Effector memory CD8-positive, alpha-beta T cell (primary cell): Measurements from ENCODE around the gene PDXK.

Experiments used
- ATAC-seq: fragments of 150-1000 bp; cut with Tn5 transposase; replicated peaks from 2 replicates; pipeline ENCODE4 v1.10.0; 2021; ENCODE audit warnings: mild to moderate bottlenecking, moderate library complexity
- DNase-seq, 3 experiments: peaks; one replicate each; pipeline ENCODE4 v3.0.0; 2021
- H3K27ac Mint-ChIP-seq, 2 donors: one replicate each; pipeline ENCODE4 v1.8.0; 2022; ENCODE audit warnings: mild to moderate bottlenecking in 2 of 2, mixed read lengths in 2 of 2, moderate library complexity in 2 of 2
- H3K27me3 Mint-ChIP-seq, 2 donors: one replicate each; pipeline ENCODE4 v1.8.0; 2022; ENCODE audit warnings: mixed read lengths in 2 of 2
- H3K36me3 Mint-ChIP-seq: one replicate; pipeline ENCODE4 v1.8.0; 2022; ENCODE audit warnings: mild to moderate bottlenecking, moderate library complexity, mixed read lengths; ENCODE audit not compliant: insufficient read depth
- H3K4me1 Mint-ChIP-seq, 2 donors: one replicate each; pipeline ENCODE4 v1.8.0; 2022; ENCODE audit warnings: low read depth in 2 of 2, mixed read lengths in 2 of 2
- H3K4me3 Mint-ChIP-seq, 2 donors: one replicate each; pipeline ENCODE4 v1.8.0; 2022; ENCODE audit warnings: mild to moderate bottlenecking in 2 of 2, mixed read lengths in 2 of 2, moderate library complexity in 2 of 2
- H3K9me3 Mint-ChIP-seq, 2 donors: one replicate each; pipeline ENCODE4 v1.8.0; 2022; ENCODE audit warnings: mixed read lengths in 2 of 2

Gene PDXK

DNA sequence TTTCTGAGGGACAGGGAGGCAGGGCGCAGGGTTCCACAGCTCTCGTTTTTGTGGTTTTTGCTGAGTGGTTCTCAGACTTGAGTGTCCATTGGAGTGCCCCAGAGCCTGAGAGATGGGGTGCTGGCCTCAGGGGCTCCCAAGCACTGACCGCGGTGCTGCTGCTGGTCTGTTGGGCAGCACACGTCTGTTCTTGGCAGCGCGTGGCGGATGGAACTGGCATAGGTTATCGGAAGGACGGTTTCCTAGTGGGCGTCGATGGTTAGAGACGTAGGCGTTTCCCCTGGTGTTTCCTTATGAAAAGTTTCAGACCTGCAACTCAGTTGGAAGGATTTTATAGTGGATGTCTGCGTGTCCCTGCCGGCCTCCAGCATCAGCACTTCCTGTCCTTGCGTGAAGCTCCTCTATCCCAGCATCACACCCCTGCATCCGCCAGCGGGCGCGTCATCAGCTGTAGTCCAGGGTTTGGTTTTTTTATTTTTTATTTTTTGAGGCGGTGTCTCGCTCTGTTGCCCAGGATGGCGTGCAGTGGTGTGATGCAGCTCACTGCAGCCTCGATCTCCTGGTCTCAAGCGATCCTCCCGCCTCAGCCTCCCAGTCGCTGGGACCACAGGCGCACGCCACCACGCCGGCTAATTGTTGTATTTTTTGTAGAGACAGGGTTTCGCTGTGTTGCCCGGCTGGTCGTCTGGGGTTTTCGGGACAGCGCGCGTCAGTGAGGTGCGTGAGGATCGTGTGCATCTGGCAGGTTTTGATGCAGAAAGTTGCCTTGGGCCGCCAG is 82.3 kb downstream of the PDXK start:
- Mint-ChIP-seq H3K4me3 (no peak overlapping the region), H3K27me3 (no peaks in the 10 kb centered on the region), H3K27ac (no peak overlapping the region), H3K9me3 (no peaks in the 10 kb centered on the region), H3K36me3 (peaks cover 49% of the 10 kb centered on the region), H3K4me1 (peaks cover 0 to 3% of the 10 kb centered on the region in 2 donors)
- ATAC-seq, result no peak
- DNase-seq, result no peak

DNA sequence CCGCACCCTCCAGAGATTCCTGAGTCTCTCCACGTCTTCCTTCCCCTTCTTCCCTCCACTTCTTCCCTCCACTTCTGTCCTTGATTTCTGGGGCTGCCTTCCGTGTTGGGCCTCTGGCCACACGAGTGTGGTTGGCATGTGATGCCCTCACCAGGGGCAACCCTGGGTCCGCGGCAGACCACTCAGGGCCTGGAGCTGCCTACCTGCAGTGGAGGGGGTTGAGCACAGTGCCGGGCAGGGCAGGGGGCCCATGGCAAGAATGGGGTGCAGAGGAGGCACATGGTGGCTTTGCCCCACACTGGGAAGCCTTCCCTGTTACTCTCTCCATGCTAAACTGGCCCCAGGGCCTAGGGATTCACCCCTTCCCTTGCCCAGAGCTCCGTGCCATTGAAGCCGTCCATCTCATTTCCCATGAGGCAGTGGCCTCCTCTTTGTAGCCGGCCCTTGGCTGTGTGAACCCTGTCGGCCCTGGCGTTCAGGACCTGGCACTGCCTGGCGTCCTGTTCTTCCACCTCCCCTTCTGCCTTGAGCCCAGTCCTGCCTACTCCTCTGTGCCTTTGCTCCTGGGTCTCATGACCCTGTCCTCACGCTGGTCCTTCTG is 83.9 kb downstream of the PDXK start:
- Mint-ChIP-seq H3K36me3 (peaks cover 36% of the 10 kb centered on the region), H3K4me1 (peaks cover 0 to 3% of the 10 kb centered on the region in 2 donors), H3K27ac (peak overlapping the region in 1 of 2 donors; percentile 73), H3K27me3 (no peaks in the 10 kb centered on the region), H3K9me3 (no peaks in the 10 kb centered on the region), H3K4me3 (no peak overlapping the region)
- no peak for ATAC-seq
- no peak for DNase-seq

DNA sequence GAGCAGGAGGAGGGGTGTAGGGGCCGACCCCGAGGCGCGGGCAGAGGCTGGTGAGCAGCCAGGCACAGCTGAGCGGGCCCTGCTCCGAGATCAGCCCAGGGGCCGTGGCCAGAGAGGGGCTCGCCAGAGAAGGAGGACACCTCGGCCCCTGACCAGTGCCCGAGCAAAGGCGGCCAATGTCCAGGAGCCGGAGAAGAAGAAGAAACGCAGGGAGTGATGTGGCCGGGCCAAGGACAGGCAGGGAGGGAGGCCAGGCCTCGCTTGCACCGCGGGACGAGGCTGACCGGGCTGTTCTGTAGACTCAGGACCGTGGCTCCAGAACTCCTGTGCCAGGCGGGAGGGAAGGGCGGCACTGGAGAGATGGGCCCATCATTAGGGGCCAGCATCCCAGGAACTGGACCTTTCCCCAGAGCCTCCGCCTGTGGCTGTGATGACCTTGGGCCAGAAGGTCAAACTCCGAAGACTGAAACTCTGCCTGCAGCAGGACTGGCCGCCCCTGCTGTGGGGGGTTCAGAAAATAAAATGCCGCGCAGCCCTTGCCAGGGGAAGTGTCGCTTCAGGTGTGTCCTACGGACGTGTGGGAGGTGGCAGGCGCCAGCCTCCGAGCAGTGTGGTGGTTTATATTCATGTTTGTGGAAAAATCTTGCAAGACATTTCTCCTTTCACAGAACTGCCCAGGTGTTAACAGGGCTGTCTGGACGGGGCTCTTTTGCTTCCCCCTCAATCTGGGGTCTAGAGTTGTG is 84.8 kb downstream of the PDXK start:
- Mint-ChIP-seq H3K36me3 (peaks cover 31% of the 10 kb centered on the region), H3K27me3 (no peaks in the 10 kb centered on the region), H3K9me3 (no peaks in the 10 kb centered on the region), H3K4me3 (no peak overlapping the region), H3K4me1 (no peaks in the 10 kb centered on the region), H3K27ac (peak overlapping the region in 1 of 2 donors; percentile 73)
- no peak for ATAC-seq
- DNase-seq, result no peak

DNA sequence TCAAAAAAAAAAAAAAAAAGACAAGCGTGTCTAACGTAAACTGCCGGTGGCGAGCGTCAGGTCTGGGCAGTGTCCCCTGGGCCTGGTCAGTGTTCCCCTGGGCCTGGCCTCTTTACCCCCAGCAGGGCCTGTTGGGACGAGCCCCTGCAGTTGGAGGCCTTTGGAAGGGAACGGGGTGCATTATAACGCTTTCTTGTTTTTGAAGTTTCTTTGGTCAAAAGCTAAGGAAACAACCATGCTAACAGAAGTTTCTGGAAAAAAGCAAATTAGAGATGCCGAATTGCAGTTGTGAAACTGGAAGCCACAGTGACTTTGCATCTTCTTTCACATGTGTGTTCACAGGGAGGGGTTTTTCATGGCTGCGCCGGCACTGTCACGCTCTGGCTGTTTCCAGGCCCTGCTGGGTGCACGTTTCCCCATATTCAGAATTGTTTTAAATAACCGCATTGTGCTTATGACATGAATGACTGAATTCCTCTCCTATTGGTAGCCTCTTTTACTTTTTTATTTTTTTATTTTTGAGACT is 86.4 kb downstream of the PDXK start:
- no peak for DNase-seq
- Mint-ChIP-seq H3K4me3 (no peak overlapping the region), H3K4me1 (no peaks in the 10 kb centered on the region), H3K36me3 (peaks cover 25% of the 10 kb centered on the region), H3K27ac (no peak overlapping the region), H3K27me3 (no peaks in the 10 kb centered on the region), H3K9me3 (no peaks in the 10 kb centered on the region)
- peak; percentile 62 for ATAC-seq

DNA sequence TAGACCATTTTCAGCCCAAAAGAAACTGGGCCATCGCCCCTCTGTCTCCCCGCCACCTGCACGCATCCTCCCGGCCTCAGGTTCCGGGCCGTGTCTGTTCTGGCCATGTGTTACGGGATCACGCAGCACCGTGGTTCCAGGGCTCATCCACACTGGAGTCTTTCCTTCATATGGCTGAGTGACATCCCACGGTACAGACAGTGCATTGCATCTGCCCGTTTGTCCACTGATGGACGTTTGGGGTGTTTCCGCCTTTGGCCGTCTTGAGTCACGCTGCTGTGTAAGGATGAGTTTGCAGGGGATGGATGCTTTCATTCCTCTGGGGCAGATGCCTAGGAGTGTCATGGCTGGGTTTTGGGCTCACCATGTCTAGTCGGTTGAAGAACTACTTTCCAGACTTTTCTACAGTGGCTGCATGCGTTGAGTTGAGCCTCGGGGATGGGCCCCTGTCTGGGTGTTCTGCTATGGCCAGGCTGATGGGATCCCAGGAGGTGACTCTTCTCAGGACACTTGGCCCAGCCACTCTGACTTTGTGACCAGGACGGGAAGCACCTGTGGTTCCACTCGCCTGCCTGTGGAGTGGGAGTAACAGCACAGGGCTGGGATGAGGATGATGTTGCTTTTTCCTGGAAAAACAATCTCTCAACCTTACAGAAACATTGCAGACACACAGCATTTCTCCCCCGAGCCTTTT is 87.2 kb downstream of the PDXK start:
- Mint-ChIP-seq H3K36me3 (peaks cover 22% of the 10 kb centered on the region), H3K4me3 (no peak overlapping the region), H3K9me3 (no peaks in the 10 kb centered on the region), H3K4me1 (peaks cover 5 to 7% of the 10 kb centered on the region in 2 donors), H3K27me3 (no peaks in the 10 kb centered on the region), H3K27ac (no peak overlapping the region)
- no peak for ATAC-seq
- no peak for DNase-seq

DNA sequence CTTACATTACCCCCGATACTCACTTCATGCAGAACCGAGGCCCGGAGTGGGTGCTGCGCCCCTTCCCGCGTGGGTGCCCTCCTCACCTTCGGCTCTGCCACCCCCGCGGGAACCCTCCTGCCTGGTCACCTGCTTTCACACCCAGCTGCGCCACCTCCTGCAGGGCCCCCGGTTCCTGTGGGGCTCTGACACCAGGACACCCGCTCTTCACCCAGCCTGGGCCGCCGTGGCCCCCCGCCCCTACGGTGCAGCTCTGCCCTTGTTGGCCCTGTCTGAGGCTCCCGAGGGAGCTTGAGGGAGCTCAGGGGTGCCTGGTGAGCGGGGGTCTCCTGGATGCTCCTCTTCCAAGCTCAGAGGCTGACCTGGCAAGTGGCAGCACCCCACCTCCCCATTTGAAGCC is 89.4 kb downstream of the PDXK start:
- no peak for ATAC-seq
- Mint-ChIP-seq H3K4me3 (no peak overlapping the region), H3K9me3 (no peaks in the 10 kb centered on the region)

DNA sequence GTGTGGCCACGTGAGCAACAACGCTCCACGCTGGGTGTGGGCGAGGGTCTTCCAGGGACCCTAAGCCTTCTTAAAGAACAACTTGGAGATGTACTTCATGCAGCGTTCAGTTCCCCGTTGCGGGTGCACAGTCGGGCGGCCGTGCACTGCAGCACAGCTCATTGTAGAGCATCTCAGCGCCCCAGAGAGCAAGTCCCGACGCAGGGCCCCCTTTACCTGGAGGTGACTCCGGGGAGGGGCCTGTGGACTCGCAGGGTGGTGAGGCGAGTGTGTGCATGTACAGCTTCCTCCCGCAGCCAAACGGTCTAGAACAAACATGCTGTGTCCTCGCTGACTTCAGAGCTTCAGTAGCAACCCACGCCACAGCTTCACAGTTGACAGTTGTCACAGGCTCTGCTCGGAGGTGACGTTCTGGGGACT is 89.9 kb downstream of the PDXK start:
- H3K9me3 Mint-ChIP-seq, result no peaks in the 10 kb centered on the region
- H3K4me1 Mint-ChIP-seq, result peaks cover 5 to 7% of the 10 kb centered on the region in 2 donors
- DNase-seq (no peak), ATAC-seq (no peak)
- peaks cover 9% of the 10 kb centered on the region for H3K36me3 Mint-ChIP-seq
- no peak overlapping the region for H3K27ac Mint-ChIP-seq
- H3K27me3 Mint-ChIP-seq, result no peaks in the 10 kb centered on the region
- no peak overlapping the region for H3K4me3 Mint-ChIP-seq

More for the DNA sequence above, 89.4 kb downstream of the PDXK start:
- Mint-ChIP-seq H3K27me3 (no peaks in the 10 kb centered on the region), H3K27ac (no peak overlapping the region), H3K36me3 (peaks cover 11% of the 10 kb centered on the region), H3K4me1 (peaks cover 5 to 7% of the 10 kb centered on the region in 2 donors)
- DNase-seq, result no peak

DNA sequence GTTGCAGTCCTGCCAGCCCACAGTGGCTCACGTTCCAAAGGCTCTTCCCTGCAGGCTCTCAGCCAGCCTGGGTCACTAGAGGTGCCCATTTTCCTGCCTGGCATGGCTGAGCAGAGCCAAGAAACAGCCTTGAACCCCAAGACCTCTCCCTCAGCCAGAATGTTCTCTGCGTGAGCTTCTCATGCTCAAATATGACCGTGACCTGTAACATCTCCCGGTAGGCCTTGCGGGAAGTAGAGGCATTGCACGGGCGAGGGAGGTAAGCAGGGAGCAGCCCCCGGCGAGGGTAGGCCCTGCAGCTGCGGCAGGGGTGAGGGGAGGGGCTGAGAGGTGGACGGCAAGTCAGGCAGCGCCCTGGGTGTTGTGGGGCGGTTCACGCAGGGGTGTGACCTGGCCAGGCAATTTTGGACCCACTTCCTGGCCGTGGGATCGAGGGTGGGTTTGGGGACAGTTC is 90.4 kb downstream of the PDXK start:
- Mint-ChIP-seq H3K9me3 (no peaks in the 10 kb centered on the region), H3K36me3 (peaks cover 7% of the 10 kb centered on the region), H3K4me3 (no peak overlapping the region), H3K4me1 (peaks cover 5 to 7% of the 10 kb centered on the region in 2 donors), H3K27me3 (no peaks in the 10 kb centered on the region), H3K27ac (no peak overlapping the region)
- ATAC-seq (no peak), DNase-seq (no peak)

DNA sequence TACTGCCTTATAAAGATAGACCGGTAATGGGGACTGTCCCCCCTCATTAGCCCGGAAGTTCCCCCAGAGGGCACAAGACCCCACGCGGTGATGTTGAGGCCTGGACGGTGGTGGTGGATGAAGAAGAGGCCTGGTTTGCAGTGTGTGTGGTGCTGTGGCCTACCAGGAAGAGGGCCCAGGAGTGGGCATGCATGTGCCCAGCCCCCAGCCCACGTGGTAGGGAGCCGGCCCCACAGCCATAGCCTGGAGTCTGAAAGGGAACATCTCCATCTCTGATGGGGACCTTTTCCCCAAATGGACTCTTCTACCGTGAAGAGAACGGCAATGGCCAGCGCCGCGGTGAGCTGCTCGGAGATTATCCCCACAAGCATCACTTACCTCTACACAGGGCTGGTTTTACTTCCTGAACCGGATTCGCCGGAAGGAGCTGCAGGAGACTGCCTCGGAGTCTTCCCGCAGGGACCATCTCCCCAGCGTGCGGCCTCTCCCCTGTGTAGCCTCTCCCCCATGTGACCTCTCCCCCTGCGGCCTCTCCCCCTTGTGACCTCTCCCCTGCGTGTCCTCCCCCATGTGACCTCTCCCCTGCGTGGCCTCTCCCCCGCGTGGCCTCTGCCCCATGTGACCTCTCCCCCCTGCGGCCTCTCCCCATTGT is 91.0 kb downstream of the PDXK start:
- peaks cover 7% of the 10 kb centered on the region for H3K36me3 Mint-ChIP-seq
- ATAC-seq, result no peak
- H3K9me3 Mint-ChIP-seq, result no peaks in the 10 kb centered on the region
- no peaks in the 10 kb centered on the region for H3K27me3 Mint-ChIP-seq
- no peak overlapping the region for H3K4me3 Mint-ChIP-seq
- DNase-seq, result no peak
- H3K27ac Mint-ChIP-seq, result no peak overlapping the region
- H3K4me1 Mint-ChIP-seq, result peaks cover 9 to 10% of the 10 kb centered on the region in 2 donors

DNA sequence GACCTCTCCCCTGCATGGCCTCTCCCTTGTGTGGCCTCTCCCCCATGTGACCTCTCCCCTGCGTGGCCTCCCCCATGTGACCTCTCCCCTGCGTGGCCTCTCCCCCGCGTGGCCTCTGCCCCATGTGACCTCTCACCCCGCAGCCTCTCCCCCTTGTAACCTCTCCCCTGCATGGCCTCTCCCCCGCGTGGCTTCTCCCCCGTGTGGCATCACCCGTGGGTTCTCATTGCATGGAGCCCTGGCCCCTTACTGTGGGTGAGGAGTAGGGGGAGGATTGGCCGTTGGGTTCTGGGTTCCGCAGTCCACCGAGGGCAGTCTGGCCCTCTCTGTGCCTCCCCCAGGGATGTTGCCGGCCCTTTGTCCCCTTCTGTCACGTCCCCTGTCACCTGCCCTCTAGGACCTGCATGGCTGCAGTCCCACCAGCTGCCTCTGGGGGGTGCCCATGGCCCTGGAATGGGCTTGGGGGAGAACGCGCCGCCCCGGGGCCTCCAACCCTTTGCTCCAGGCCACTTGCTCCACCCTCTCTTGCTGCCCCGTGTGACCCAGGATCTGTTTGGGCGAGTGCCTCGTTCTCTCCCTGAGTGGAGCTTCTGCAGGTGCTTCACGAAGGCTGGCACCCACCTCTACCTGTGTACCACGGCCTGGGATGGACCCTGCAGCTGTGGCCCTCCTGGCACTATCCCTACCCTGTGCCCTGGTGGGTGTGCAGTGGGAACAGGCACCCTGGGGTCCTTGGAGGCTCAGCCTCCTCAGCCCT is 91.8 kb downstream of the PDXK start:
- peak; percentile 88 to 93 (median 91) for DNase-seq
- peaks cover 9 to 10% of the 10 kb centered on the region in 2 donors for H3K4me1 Mint-ChIP-seq
- H3K36me3 Mint-ChIP-seq, result peaks cover 7% of the 10 kb centered on the region
- H3K27ac Mint-ChIP-seq, result peak overlapping the region in 1 of 2 donors; percentile 27
- H3K27me3 Mint-ChIP-seq, result no peaks in the 10 kb centered on the region
- H3K4me3 Mint-ChIP-seq, result no peak overlapping the region
- peak; percentile 95 for ATAC-seq
- no peaks in the 10 kb centered on the region for H3K9me3 Mint-ChIP-seq

DNA sequence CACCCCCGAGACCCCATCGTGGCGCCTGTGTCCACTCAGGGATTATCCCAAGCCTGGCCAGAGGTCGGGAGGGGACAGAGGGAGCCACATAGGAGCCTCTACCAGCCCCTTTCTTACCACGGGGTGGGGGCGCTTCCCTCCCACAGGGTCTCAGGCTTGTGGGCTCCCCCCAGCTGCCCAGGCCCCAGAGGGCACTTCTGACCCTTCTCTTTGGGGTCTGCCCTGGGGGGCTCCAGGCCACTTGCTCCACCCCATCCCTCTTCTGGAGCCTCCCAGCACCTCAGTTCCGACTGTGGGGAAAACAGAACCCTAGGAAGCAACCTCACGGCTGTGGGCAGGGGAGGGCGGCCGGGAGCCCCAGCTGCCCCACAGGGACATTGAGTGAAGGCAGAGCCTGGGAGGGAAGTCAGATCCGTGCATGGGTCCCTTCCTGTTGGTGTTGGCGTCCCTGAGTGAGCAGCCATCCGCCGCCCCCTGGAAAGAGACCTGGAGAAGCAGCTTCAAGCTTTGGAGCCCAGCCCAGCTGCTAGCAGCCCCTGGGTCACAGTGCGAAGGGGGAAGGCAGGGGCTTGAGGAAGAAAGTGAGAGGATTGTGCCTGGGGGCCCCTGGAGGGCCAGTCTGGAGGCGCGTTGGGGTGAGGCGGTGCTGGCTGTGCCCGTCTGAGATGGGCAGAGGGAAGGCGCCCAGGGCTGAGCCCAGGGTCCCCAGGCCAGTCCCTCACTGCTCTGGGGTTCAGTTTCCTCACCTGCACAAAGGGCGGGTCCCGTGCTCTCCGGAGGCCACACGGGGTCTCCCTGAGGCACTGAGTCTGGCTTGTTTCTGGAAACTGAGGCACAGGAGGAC is 92.6 kb downstream of the PDXK start:
- H3K27me3 Mint-ChIP-seq, result no peaks in the 10 kb centered on the region
- no peaks in the 10 kb centered on the region for H3K9me3 Mint-ChIP-seq
- ATAC-seq (no peak), DNase-seq (no peak)
- H3K27ac Mint-ChIP-seq, result no peak overlapping the region
- peaks cover 7% of the 10 kb centered on the region for H3K36me3 Mint-ChIP-seq
- peaks cover 10 to 11% of the 10 kb centered on the region in 2 donors for H3K4me1 Mint-ChIP-seq
- H3K4me3 Mint-ChIP-seq, result no peak overlapping the region
